ENCODE measurements around the gene CAVIN1.

DNA sequence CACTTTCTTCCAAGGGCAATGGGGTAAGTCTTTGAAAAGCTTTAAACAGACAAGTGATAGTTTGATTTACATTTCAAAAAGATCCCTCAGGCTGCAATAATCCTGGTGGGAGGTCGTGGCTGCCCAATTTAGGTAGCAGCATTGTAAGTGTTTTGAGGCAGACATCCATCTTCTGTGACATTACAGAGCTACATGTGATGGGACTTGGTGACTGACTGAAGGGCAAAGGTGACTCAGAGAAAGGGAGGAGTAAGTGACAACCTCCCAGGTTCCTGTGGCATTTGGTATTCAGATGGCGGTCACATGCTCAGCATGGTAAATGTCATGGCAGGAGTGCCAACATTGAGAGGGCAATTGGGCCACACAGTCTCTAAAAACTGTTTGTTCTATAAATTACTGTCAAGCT lies 61.3 kb downstream of the CAVIN1 start:
- TF ChIP-seq, protein P1, sequence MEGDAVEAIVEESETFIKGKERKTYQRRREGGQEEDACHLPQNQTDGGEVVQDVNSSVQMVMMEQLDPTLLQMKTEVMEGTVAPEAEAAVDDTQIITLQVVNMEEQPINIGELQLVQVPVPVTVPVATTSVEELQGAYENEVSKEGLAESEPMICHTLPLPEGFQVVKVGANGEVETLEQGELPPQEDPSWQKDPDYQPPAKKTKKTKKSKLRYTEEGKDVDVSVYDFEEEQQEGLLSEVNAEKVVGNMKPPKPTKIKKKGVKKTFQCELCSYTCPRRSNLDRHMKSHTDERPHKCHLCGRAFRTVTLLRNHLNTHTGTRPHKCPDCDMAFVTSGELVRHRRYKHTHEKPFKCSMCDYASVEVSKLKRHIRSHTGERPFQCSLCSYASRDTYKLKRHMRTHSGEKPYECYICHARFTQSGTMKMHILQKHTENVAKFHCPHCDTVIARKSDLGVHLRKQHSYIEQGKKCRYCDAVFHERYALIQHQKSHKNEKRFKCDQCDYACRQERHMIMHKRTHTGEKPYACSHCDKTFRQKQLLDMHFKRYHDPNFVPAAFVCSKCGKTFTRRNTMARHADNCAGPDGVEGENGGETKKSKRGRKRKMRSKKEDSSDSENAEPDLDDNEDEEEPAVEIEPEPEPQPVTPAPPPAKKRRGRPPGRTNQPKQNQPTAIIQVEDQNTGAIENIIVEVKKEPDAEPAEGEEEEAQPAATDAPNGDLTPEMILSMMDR (IDR thresholded peaks at IDR 0.05): no peak
- no peak for TF ChIP-seq POLR2A (IDR thresholded peaks at IDR 0.05; ENCODE audit: low read depth)
- no peak for TF ChIP-seq POLR2AphosphoS5 (IDR thresholded peaks at IDR 0.05)
- TF ChIP-seq EP300 (IDR thresholded peaks at IDR 0.05): no peak
